Femur (tissue), 1 donor: ENCODE data around the gene POLR3E.
A peak's percentile ranks its signal among the peaks of the same experiment; 100 is the strongest.

ENCODE experiments used
- DNase-seq: peaks from one replicate; pipeline ENCODE4 v3.0.0-alpha.2; 2017

Gene POLR3E

GRCh38 chr16:22369221-22369811, 72.1 kb downstream of the POLR3E start:
- no peak for DNase-seq

GRCh38 chr16:22370038-22370820, 73.0 kb downstream of the POLR3E start:
- no peak for DNase-seq

GRCh38 chr16:22372882-22373661, 75.9 kb downstream of the POLR3E start:
- DNase-seq, result no peak

- peak; percentile 39 for DNase-seq
Observed at GRCh38 chr16:22373662-22374310, 76.6 kb downstream of the POLR3E start.

DNA sequence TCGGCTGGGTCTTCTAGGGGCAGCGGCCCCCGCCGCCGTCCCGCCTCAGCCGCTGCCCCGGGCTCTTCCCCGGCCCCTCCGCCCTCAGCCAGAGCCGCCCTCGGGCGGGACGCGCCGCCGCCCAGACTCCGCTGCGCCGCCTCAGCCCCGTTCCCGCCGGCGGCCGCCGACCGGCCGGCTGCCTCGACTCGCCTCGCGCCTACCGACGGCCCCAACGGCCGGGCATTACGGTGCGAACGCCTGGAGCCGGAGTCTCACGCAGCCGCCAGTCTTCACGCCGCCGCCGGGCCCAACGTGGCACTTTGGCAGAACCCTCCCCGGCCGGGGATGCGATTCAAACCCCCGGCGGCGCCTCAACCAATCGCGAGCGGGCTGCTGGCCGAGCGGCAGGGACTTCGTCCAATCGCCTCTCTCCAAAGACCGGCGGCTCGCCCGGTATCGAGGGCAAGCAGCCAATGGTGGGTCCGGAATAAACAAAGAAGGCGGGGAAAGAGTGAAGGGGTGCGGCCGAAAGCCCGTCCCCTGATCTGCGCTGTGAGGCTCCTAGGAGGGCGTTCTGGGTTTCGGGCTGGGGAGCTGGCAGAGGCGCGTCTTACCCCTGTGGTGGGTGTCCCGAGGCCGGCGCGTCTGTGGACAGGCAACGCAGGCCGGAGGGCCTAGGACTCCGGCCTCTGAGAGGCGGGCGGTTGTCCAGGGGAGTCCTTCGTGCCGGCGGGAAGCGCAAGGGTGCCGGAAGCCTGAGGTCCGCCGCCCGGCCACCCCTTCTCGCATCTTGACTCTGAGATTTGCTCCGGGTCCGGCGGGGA, 77.3 kb downstream of the POLR3E start, which contains the start of gene CDR2:
Gene CDR2 (minus strand): TSS at position 309 of the 806 bp plus-strand sequence. CDS start 310 bp downstream, outside the sequence.
- DNase-seq, result peak; percentile 99

DNA sequence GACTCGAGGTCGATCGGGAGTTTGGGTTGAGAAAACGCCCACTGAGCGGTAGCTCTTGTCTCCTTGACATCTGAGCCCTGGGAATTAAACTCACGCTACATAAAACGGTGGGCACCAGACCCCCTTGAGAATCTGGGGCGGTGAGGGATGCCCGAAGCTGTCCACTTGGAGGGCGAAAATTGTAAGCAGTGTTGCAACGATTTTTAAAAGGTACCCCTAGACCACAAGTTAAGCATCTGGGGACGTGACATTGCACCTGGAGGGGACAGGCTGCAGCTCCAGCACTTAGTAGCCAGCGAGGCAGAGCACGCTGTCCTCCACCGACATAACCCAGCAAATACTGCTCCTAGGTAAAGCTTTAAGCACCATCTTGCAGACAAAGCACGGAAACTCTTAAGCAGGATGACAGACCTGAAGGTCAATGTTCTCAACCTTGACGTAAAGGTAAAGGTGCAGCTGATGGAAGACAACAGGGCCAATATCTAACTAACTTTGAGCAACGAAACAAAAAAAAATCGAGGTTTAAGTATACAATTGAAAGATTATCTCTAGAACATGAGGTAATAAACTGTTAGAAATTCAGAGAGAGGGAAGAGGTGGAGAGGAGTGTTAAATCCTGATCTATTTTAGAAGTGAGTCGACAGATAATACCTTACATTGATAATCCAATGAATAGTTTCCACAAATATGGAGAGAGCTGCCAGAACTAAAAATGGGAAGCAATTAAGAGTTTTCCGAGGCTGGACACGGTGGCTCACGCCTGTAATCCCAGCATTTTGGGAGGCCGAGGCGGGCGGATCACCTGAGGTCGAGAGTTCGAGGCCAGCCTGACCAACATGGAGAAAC, 78.1 kb downstream of the POLR3E start:
- DNase-seq, result peak; percentile 29

DNA sequence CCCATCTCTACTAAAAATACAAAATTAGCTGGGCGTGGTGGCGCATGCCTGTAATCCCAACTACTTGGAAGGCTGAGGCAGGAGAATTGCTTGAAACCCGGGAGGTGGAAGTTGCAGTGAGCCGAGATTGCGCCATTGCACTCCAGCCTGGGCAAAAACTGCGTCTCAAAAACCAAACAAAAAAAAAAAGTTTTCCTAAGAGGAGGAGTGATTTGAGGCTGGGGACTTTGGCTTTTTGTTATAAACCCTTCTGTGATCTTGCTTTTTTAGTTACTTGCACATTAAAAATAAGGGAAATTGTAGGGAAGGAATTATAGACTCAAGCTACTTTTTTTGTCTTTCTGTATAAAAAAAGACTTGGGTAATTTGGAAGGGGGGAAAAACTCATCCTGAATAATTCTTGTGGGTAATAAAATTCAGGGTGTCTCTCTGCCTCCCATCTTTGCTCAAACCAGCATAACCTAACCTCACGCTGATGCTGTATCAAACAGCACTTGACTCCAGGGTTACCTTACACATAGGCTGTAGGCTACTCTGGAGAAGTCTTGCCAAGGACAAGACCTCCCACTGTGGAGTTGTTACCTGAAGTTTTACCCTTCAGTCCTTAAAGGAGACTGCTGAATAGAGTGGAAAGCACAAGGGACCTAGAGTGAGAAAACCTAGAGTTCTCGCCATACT, 78.9 kb downstream of the POLR3E start:
- no peak for DNase-seq

- no peak for DNase-seq
Observed at GRCh38 chr16:22379656-22380055, 82.4 kb downstream of the POLR3E start.

DNA sequence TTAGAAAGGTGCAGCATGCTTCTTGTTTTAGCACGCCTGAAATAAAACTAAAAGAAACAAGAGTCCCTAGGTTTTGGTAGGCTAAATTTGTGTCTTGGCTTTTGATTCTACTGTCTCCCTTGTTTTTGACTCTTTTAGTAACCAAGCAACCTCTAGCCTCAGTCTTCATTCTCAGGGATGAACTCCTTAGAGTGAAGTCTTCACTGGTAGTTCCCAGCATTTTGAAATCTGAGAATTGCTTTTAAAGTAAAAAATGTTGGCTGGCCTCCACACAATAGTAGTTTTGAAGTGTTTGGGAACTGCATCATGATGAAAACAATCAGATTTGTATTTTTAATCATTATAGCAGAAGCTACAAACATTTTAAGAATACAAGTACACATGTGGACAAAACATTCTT, 83.3 kb downstream of the POLR3E start:
- DNase-seq, result no peak

- DNase-seq, result no peak
Observed at GRCh38 chr16:22381392-22381791, 84.2 kb downstream of the POLR3E start.

DNA sequence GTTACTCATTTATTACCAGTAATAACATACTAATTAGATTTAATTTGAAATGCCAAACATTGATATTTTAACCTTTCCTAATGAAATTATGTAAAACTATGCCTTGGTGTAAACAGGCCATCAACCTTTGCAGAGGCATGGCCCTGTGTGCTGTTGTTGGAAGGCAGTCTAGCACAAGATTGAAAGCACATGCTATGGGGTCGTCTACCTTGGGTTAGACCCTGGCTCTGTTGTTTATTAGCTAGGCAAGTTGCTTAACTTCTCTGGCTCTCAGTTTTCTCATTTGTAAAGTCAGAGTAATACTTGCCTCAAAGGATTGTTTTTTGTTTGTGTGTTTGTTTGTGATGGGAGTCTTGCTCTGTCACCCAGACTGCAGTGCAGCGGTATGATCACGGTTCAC, 86.6 kb downstream of the POLR3E start:
- no peak for DNase-seq
